Keratinocyte (primary cell): ENCODE measurements around the gene ERG28. TPM values are rescaled to one million over a fixed set of nuclear protein-coding genes. Genes with fewer than 3 reads are reported as not detected.
"Not testable (repeated sequence)": the region's sequence is repeated elsewhere in the genome, so short reads cannot be mapped to it uniquely, and the experiment has no call there.

Experiments used
- DNase-seq: peaks from one replicate; pipeline ENCODE4 v3.0.0-alpha.2; 2011; ENCODE audit warnings: low read depth, missing footprints, low spot score
- FAIRE-seq: peaks from 2 replicates; lab custom pipeline; 2011; peaks lifted over from hg19 to GRCh38; lab: Jason Lieb, UNC
- H2AFZ ChIP-seq: 2 replicates; pipeline ENCODE4 v1.6.0; 2012; ENCODE audit warnings: low read length, control low read depth, inconsistent platforms; ENCODE audit not compliant: control insufficient read depth
- H3K27ac ChIP-seq: 2 replicates; pipeline ENCODE4 v1.5.1; 2011; ENCODE audit warnings: low read length; ENCODE audit not compliant: control insufficient read depth, insufficient read depth
- H3K27me3 ChIP-seq: 3 replicates; pipeline ENCODE4 v1.6.0; 2011; ENCODE audit warnings: low read length; ENCODE audit not compliant: control insufficient read depth, insufficient read depth; ENCODE audit errors: extremely low read depth
- H3K36me3 ChIP-seq, 2 experiments: 2 replicates in 1 of 2; 3 replicates in 1 of 2; pipeline ENCODE4 v1.5.1; 2011; ENCODE audit warnings: low read length in 2 of 2, mild to moderate bottlenecking in 1 of 2; ENCODE audit not compliant: control insufficient read depth in 2 of 2, insufficient read depth in 2 of 2; ENCODE audit errors: extremely low read depth in 1 of 2
- H3K4me1 ChIP-seq: 3 replicates; pipeline ENCODE4 v1.5.1; 2011; ENCODE audit warnings: low read length; ENCODE audit not compliant: control insufficient read depth, insufficient read depth; ENCODE audit errors: extremely low read depth
- H3K4me2 ChIP-seq: 3 replicates; pipeline ENCODE4 v1.6.0; 2011; ENCODE audit warnings: low read depth, low read length; ENCODE audit not compliant: control insufficient read depth, insufficient read depth; ENCODE audit errors: extremely low read depth
- H3K4me3 ChIP-seq, 3 experiments: fragments of 200-600 bp in 1 of 3; sonication (generic) in 1 of 3; 2 replicates in 2 of 3; 3 replicates in 1 of 3; pipeline ENCODE4 v1.5.1; 2011 to 2016; ENCODE audit warnings: low read length in 3 of 3, mild to moderate bottlenecking in 3 of 3, control low read depth in 2 of 3, inconsistent platforms in 1 of 3, low read depth in 1 of 3, mixed read lengths in 1 of 3, mixed run types in 1 of 3, moderate library complexity in 1 of 3; ENCODE audit not compliant: control insufficient read depth in 2 of 3, insufficient read depth in 2 of 3; ENCODE audit errors: extremely low read depth in 1 of 3
- H3K79me2 ChIP-seq: 2 replicates; pipeline ENCODE4 v1.6.0; 2012; ENCODE audit warnings: low read length; ENCODE audit not compliant: control insufficient read depth, insufficient read depth
- H3K9ac ChIP-seq: 3 replicates; pipeline ENCODE4 v1.6.0; 2011; ENCODE audit warnings: low read length; ENCODE audit not compliant: control insufficient read depth, insufficient read depth; ENCODE audit errors: extremely low read depth
- H3K9me1 ChIP-seq: 3 replicates; pipeline ENCODE4 v1.6.0; 2011; ENCODE audit warnings: low read length; ENCODE audit not compliant: control insufficient read depth, insufficient read depth; ENCODE audit errors: extremely low read depth
- H3K9me3 ChIP-seq: 2 replicates; pipeline ENCODE4 v1.5.1; 2012; ENCODE audit warnings: low read depth, low read length; ENCODE audit not compliant: control insufficient read depth
- H4K20me1 ChIP-seq: 3 replicates; pipeline ENCODE4 v1.6.0; 2011; ENCODE audit warnings: low read length; ENCODE audit not compliant: control insufficient read depth, insufficient read depth; ENCODE audit errors: extremely low read depth
- CTCF ChIP-seq, 3 experiments: IDR thresholded peaks in 1 of 3; conservative IDR thresholded peaks in 1 of 3; optimal IDR thresholded peaks in 1 of 3; 2 replicates in 2 of 3; 3 replicates in 1 of 3; pipeline versions ENCODE3 to v1.5.1; 2011; ENCODE audit warnings: low read length in 3 of 3, mild to moderate bottlenecking in 3 of 3, moderate library complexity in 2 of 3, control low read depth in 1 of 3, inconsistent platforms in 1 of 3; ENCODE audit not compliant: insufficient read depth in 2 of 3; ENCODE audit errors: extremely low read depth in 1 of 3
- EZH2 ChIP-seq: IDR thresholded peaks from one replicate; pipeline ENCODE4 v1.6.1; 2012; ENCODE audit warnings: inconsistent platforms, mild to moderate bottlenecking, low read length, moderate library complexity
- dilution Hi-C: fragments of 300-500 bp; cut with MboI; formaldehyde crosslinking; loops from one replicate; pipeline ENCODE4 v1.7.0; 2020; ENCODE audit warnings: low sequenced_read_pairs; ENCODE audit not compliant: extremely low pct_ligation_motif_present
- polyA plus RNA-seq, 5 experiments: library from polyadenylated mRNA; depleted of rRNA in 3 of 5; stranded (reverse) in 3 of 5; stranded (forward) in 1 of 5; unstranded in 1 of 5; fragments of >200 nt; gene quantifications; 1 replicate in 1 of 5; 2 replicates in 3 of 5; 3 replicates in 1 of 5; pipeline versions ENCODE4 v1.2.1 to v1.2.3, GENCODE V29; 2011 to 2012; ENCODE audit warnings: missing spikeins in 2 of 5, low read depth in 1 of 5, low replicate concordance in 1 of 5

ERG28 gene
- polyA plus RNA-seq, 1 donor (not counting 4 experiments of a cell fraction or from before 2014, with no cell fraction given) = 59.8 TPM

- Histone ChIP-seq H4K20me1 (no peaks in the 10 kb centered on the region), H3K27ac (no peak overlapping the region), H3K4me3 (no peak overlapping the region), H3K79me2 (no peaks in the 10 kb centered on the region), H3K9me1 (no peaks in the 10 kb centered on the region), H2AFZ (no peak overlapping the region), H3K4me1 (no peaks in the 10 kb centered on the region), H3K27me3 (peaks cover 10% of the 10 kb centered on the region), H3K36me3 (no peaks in the 10 kb centered on the region), H3K9me3 (no peaks in the 10 kb centered on the region), H3K4me2 (no peak overlapping the region), H3K9ac (no peak overlapping the region)
- dilution Hi-C loops = no loop called here
- no peak for DNase-seq
- TF ChIP-seq EZH2 (no peak), CTCF (optimal IDR thresholded peaks at IDR 0.05 in 1 of 3, IDR thresholded peaks at IDR 0.05 in 1 of 3, conservative IDR thresholded peaks at IDR 0.05 in 1 of 3; ENCODE audit: extremely low read depth in 1 of 3, insufficient read depth in 2 of 3, low read length in 3 of 3) (no peak)
- no peak for FAIRE-seq
Observed at GRCh38 chr14:75604979-75605851, 55.5 kb downstream of the ERG28 start.

GRCh38 chr14:75602503-75602902 is 58.2 kb downstream of the ERG28 start:
- dilution Hi-C loops = no loop called here
- Histone ChIP-seq H3K4me3 (no peak overlapping the region), H3K9ac (no peak overlapping the region), H3K9me1 (no peaks in the 10 kb centered on the region), H3K79me2 (no peaks in the 10 kb centered on the region), H3K9me3 (no peaks in the 10 kb centered on the region), H3K36me3 (no peaks in the 10 kb centered on the region), H3K4me1 (no peaks in the 10 kb centered on the region), H2AFZ (no peak overlapping the region), H3K4me2 (no peak overlapping the region), H3K27me3 (peaks cover 4% of the 10 kb centered on the region), H4K20me1 (no peaks in the 10 kb centered on the region), H3K27ac (no peak overlapping the region)
- TF ChIP-seq CTCF (optimal IDR thresholded peaks at IDR 0.05 in 1 of 3, IDR thresholded peaks at IDR 0.05 in 1 of 3, conservative IDR thresholded peaks at IDR 0.05 in 1 of 3; ENCODE audit: extremely low read depth in 1 of 3, insufficient read depth in 2 of 3, low read length in 3 of 3) (no peak), EZH2 (no peak)
- FAIRE-seq (no peak), DNase-seq (no peak)

GRCh38 chr14:75601061-75601460 is 59.6 kb downstream of the ERG28 start:
- H3K27ac ChIP-seq, H3K9me3 ChIP-seq, H3K9me1 ChIP-seq, dilution Hi-C loops, H3K27me3 ChIP-seq, DNase-seq, H3K9ac ChIP-seq, H3K4me3 ChIP-seq, H3K4me2 ChIP-seq, H3K4me1 ChIP-seq, H2AFZ ChIP-seq, FAIRE-seq, H4K20me1 ChIP-seq, H3K36me3 ChIP-seq, H3K79me2 ChIP-seq: not testable (repeated sequence)
